ENCODE measurements around the gene KIF22.

The KIF22 gene

DNA sequence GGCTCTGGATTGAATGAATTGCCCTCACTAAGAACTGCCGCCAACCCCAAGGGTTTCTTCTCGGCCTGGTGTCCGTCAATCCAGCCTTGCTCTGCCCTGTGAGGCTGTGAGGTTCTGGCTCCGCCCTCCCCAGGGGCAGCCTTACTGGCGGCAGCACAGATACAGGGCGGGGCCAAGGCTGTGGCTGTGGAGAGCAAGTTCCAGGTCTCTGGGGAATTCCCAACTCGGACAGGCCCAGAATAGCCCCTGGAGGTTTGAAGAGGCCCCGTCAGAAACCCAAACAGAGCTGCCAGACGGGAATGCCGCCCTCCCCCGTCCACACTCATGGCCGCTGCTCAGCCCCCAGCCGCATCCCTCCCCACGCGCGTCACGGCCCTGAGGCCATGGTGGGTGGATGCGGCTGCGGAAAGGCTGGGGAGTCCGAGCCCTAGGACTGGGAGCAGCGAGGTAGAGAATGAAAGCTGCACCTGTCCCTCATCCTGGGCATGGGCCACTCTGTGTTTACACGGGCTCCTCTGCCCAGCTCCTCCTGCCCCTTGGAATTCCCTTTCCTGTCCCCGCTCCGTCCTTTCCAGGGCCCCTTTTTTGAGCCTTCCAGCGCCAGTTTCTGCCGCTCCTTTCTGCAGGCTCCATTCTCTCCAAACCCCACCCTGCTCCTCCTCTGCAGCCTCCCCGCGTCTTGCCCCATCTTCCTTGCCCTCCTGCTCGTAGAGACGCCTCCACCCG, 20.8 kb downstream of the KIF22 start:
- Histone ChIP-seq H3K36me3 (replicated peaks) (peaks cover 30% of the 10 kb centered on the region), H3K4me3 (peak overlapping the region; percentile 54), H3K27me3 (ENCODE audit: low read depth) (no peaks in the 10 kb centered on the region), H3K9me3 (no peaks in the 10 kb centered on the region), H3K4me1 (peaks cover 32% of the 10 kb centered on the region)
- in situ Hi-C loops (cut with MboI; ENCODE audit: low sequenced_read_pairs), result no loop called here
- DNase-seq (ENCODE audit: low spot score in 2 of 2), result peak; percentile 99

DNA sequence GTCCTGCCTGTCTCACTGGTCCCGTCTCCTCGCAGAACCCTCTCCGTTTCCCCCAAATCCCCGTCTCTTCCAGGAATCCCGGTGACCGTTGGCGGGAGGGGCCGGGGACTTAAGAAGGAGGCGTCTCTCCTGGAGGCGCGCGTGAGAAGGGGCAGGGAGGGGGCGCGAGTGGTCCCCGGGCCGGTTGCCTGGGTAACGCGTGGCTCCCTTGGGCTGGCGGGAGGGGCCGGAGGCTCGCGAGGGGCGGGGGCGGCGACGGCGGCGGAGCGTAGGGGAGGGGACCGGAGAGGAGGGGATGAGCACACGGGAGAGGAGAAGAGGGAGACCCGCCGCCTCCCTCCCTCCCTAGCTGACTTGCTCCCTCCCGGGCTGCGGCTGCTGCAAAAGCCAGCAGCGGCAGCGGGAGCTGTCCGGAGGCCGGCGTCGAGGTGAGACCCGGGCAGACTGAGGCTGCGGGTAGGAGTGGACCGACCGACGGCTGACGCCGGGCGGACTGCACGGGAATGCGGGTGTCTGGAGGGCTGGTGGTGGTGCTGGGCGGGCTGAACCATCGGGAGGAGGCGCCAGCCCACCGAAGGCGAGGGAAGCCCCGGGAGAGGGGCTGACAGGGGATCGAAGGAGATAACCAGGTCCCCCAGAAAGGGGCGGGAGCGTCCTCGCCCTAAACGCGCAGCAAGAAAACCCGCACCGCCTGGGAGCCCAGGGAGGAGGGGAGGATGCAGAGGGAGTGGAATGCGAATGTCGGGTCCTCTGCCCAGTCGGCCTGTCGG, 21.5 kb downstream of the KIF22 start, which contains the start of gene PRRT2:
TSS of gene PRRT2 (plus strand) at position 298 of the 770 bp plus-strand sequence. CDS start 862 bp downstream, outside the sequence.
- Histone ChIP-seq H3K9me3 (no peaks in the 10 kb centered on the region), H3K27me3 (ENCODE audit: low read depth) (no peaks in the 10 kb centered on the region), H3K36me3 (replicated peaks) (peaks cover 30% of the 10 kb centered on the region), H3K4me3 (peak within 1 kb of the TSS; percentile 54), H3K4me1 (peaks cover 32% of the 10 kb centered on the region)
- in situ Hi-C loops (cut with MboI; ENCODE audit: low sequenced_read_pairs), result no loop called here
- peak; percentile 75 to 92 for DNase-seq (ENCODE audit: low spot score in 2 of 2)

DNA sequence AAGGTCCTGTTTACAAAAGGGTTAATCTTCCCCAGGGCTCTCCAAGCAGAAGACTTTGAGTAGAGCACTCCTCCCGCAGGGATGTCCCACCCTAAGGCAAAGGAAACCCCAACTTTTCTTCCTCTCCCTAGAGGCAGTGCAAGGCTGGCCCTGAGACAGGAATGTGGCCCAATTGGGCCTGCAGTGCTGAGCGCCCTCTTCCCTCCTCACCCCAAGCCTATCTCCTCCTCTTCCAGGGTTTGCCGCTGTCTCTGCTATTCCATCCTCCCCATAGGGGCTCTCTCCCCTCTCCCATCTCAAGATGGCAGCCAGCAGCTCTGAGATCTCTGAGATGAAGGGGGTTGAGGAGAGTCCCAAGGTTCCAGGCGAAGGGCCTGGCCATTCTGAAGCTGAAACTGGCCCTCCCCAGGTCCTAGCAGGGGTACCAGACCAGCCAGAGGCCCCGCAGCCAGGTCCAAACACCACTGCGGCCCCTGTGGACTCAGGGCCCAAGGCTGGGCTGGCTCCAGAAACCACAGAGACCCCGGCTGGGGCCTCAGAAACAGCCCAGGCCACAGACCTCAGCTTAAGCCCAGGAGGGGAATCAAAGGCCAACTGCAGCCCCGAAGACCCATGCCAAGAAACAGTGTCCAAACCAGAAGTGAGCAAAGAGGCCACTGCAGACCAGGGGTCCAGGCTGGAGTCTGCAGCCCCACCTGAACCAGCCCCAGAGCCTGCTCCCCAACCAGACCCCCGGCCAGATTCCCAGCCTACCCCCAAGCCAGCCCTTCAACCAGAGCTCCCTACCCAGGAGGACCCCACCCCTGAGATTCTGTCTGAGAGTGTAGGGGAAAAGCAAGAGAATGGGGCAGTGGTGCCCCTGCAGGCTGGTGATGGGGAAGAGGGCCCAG, 22.4 kb downstream of the KIF22 start:
- DNase-seq (ENCODE audit: low spot score in 2 of 2), result no peak
- H3K4me3 ChIP-seq, result peak overlapping the region; percentile 54
- peaks cover 38% of the 10 kb centered on the region for H3K4me1 ChIP-seq
- in situ Hi-C loops (cut with MboI; ENCODE audit: low sequenced_read_pairs), result no loop called here
- no peaks in the 10 kb centered on the region for H3K9me3 ChIP-seq
- H3K36me3 ChIP-seq (replicated peaks), result peaks cover 26% of the 10 kb centered on the region
- no peaks in the 10 kb centered on the region for H3K27me3 ChIP-seq (ENCODE audit: low read depth)

DNA sequence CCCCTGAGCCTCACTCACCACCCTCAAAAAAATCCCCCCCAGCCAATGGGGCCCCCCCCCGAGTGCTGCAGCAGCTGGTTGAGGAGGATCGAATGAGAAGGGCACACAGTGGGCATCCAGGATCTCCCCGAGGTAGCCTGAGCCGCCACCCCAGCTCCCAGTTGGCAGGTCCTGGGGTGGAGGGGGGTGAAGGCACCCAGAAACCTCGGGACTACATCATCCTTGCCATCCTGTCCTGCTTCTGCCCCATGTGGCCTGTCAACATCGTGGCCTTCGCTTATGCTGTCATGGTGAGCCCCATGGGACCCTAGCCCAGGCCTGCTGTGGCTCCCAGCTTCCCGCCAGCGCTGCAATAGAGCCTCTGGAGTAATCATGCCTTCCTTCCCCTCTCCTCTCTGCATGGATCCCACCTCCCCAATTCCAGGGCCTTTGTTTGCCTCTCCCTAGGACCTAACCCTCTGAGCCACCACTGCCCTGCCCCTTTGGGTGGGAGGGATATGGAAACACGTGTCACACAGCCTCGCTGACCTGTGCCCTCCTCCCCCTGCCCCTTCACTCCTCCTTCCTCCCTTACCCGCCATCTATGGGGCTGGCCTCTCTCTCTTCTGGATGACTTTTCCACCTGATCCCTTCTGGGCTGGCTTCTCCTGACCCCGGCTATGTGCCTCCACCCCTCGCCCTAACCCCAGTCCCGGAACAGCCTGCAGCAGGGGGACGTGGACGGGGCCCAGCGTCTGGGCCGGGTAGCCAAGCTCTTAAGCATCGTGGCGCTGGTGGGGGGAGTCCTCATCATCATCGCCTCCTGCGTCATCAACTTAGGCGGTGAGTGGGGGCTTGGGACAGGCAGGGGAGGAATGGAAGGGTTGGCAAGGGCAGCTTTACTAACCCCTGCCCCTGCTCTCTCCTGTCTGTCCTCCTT, 23.4 kb downstream of the KIF22 start:
- H3K4me1 ChIP-seq, result peaks cover 40% of the 10 kb centered on the region
- H3K27me3 ChIP-seq (ENCODE audit: low read depth), result no peaks in the 10 kb centered on the region
- H3K4me3 ChIP-seq, result no peak overlapping the region
- H3K36me3 ChIP-seq (replicated peaks), result peaks cover 26% of the 10 kb centered on the region
- no peaks in the 10 kb centered on the region for H3K9me3 ChIP-seq
- in situ Hi-C loops (cut with MboI; ENCODE audit: low sequenced_read_pairs), result no loop called here
- DNase-seq (ENCODE audit: low spot score in 2 of 2), result no peak

DNA sequence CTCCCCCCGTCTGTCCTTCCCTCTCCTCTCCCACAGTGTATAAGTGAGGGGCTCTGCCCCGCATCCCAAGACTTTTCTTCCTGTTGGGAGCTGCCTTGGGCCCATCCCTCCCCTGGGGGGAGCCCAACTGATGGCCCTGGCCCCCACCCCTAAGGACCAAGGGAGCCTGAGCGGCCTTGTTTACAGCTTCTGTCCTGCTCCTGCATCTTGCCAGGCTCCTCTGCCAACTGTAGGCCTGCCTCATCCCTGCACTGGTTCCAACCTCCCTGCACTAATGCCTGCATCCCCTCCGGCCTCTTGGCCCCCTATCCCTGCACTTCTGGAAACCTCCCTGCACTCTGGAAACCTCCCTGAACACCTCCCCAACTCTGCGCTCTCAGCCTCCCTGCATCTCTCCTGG, 24.0 kb downstream of the KIF22 start:
- no peaks in the 10 kb centered on the region for H3K9me3 ChIP-seq
- peaks cover 27% of the 10 kb centered on the region for H3K36me3 ChIP-seq (replicated peaks)
- H3K4me1 ChIP-seq, result peaks cover 36% of the 10 kb centered on the region
- H3K4me3 ChIP-seq, result no peak overlapping the region
- no peaks in the 10 kb centered on the region for H3K27me3 ChIP-seq (ENCODE audit: low read depth)
- no peak for DNase-seq (ENCODE audit: low spot score in 2 of 2)
- in situ Hi-C loops (cut with MboI; ENCODE audit: low sequenced_read_pairs), result no loop called here

DNA sequence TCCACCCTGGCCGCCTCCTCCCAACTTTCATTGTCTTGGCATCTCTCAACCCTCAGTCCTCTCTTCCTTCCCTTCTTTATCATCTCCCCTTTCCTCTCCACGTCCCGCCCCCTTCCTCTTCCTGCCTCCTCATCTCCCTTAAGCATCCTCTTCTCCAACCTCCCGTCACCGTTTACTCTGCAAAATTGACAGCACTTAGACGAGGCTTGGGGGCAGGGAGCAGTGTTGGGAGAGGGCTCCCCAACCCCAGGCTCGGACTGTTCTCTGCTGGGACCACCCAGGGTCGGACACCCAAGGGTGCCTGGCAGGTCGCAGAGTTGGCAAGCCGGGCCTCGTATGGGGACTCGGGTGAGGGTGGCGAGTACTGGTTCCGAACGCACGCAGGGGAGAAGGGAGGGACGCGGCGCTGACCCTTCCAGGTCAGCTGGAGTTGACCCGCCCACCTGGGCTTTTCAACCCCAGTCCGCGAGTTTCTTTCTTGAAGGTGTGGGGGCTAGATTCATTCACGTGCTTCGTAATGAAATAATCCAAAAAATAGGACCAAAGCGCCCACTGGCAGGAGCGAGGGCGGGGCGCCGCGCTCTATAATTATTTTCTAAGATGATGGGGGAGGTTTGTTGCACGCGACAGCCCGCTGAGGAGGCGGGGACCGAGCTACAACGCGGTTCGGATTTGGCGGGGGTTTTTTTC, 24.6 kb downstream of the KIF22 start:
- peaks cover 36% of the 10 kb centered on the region for H3K4me1 ChIP-seq

DNA sequence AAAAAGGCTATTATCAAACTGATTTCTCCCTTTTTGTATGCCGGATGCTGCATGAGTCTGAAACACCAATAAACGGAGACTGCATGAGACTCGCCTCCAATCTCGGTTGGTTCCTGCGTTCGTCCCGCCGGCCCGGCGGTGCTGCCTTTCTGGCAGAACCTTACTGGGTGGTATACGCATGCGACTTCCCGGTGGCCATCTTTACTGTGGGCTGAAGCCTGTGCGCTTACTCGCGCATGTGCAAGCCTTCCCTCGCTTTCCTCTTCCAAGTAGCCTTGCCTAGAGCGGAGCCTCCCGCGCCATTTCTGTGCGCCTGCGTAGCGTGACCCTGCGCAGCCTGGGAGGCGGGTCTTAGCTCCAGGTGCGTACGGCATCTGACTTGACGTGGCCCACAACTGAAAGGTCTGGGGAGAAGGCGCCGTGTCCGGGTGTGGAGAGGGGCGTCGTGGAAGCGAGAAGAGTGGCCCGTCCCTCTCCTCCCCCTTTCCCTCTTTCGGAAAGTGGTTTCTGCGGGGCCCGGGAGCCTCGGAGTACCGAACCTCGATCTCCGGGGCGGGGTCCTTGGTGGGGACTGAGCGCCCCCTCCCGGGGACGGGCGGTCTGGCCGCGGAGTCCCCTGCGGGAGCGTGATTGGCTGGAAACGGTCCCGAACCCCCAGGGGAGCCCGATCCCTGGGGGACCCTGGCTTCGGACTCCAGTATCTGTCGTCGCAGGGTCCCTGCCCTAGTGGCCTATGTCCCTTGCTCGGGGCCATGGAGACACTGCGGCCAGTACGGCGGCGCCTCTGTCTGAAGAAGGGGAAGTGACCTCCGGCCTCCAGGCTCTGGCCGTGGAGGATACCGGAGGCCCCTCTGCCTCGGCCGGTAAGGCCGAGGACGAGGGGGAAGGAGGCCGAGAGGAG, 25.5 kb downstream of the KIF22 start, which contains the start of gene PAGR1:
TSS of gene PAGR1 (plus strand) at position 360 of the 901 bp plus-strand sequence. CDS start at position 734, 374 bp downstream.
- H3K4me1 ChIP-seq, result peaks cover 30% of the 10 kb centered on the region
- H3K4me3 ChIP-seq, result peak within 1 kb of the TSS; percentile 69
- in situ Hi-C loops (cut with MboI; ENCODE audit: low sequenced_read_pairs), result no loop called here
- H3K9me3 ChIP-seq, result no peaks in the 10 kb centered on the region
- no peaks in the 10 kb centered on the region for H3K27me3 ChIP-seq (ENCODE audit: low read depth)
- peak; percentile 98 for DNase-seq (ENCODE audit: low spot score in 2 of 2)
- H3K36me3 ChIP-seq (replicated peaks), result peaks cover 35% of the 10 kb centered on the region

More for the DNA sequence above, 24.6 kb downstream of the KIF22 start:
- Histone ChIP-seq H3K9me3 (no peaks in the 10 kb centered on the region), H3K4me3 (peak overlapping the region; percentile 69), H3K27me3 (ENCODE audit: low read depth) (no peaks in the 10 kb centered on the region), H3K36me3 (replicated peaks) (peaks cover 29% of the 10 kb centered on the region)
- in situ Hi-C loops (cut with MboI; ENCODE audit: low sequenced_read_pairs), result no loop called here
- DNase-seq (ENCODE audit: low spot score in 2 of 2), result peak; percentile 19 to 69

DNA sequence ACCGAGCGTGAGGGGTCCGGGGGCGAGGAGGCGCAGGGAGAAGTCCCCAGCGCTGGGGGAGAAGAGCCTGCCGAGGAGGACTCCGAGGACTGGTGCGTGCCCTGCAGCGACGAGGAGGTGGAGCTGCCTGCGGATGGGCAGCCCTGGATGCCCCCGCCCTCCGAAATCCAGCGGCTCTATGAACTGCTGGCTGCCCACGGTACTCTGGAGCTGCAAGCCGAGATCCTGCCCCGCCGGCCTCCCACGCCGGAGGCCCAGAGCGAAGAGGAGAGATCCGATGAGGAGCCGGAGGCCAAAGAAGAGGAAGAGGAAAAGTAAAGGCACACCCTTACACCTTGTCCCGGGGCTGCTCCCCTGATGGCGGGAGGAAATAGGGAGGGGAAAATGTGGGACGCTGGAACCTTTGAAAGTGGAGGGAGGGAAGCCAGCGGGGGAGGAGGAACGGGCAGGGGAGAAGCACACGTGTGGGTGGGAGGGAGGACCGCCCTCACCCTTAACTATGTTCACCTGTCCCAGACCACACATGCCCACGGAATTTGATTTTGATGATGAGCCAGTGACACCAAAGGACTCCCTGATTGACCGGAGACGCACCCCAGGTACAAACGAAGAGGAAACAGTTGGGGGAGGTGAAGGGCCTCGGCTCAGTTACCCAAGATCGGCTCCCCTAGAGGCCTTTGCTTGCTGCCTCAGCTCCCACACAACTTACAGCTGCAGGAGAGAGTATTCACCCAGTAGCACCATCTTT, 26.3 kb downstream of the KIF22 start:
- DNase-seq (ENCODE audit: low spot score in 2 of 2), result peak; percentile 57 to 78
- peaks cover 36% of the 10 kb centered on the region for H3K36me3 ChIP-seq (replicated peaks)
- H3K27me3 ChIP-seq (ENCODE audit: low read depth), result no peaks in the 10 kb centered on the region
- H3K4me3 ChIP-seq, result peak overlapping the region; percentile 69
- H3K4me1 ChIP-seq, result peaks cover 27% of the 10 kb centered on the region
- in situ Hi-C loops (cut with MboI; ENCODE audit: low sequenced_read_pairs), result no loop called here
- H3K9me3 ChIP-seq, result no peaks in the 10 kb centered on the region

DNA sequence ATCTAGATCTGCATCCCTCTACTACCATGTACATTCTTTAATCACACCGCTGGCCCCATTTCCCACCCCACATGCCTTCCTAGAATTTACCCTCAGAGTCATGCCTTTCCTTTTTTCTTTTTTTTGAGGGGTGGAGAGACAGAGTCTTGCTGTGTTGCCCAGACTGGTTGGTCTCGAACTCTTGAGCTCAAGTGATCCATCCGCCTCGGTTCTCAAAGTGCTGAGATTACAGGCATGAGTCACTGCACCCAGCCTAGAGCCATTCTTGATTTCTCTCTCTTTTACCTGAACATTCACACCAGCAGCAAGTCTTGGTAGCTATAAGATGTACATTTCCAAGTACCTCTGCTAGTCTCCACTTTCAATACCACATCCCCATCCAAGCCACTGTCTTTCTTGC, 27.5 kb downstream of the KIF22 start:
- H3K4me3 ChIP-seq, result no peak overlapping the region
- no peaks in the 10 kb centered on the region for H3K9me3 ChIP-seq
- in situ Hi-C loops (cut with MboI; ENCODE audit: low sequenced_read_pairs), result no loop called here
- peaks cover 22% of the 10 kb centered on the region for H3K4me1 ChIP-seq
- no peaks in the 10 kb centered on the region for H3K27me3 ChIP-seq (ENCODE audit: low read depth)
- no peak for DNase-seq (ENCODE audit: low spot score in 2 of 2)
- H3K36me3 ChIP-seq (replicated peaks), result peaks cover 36% of the 10 kb centered on the region

DNA sequence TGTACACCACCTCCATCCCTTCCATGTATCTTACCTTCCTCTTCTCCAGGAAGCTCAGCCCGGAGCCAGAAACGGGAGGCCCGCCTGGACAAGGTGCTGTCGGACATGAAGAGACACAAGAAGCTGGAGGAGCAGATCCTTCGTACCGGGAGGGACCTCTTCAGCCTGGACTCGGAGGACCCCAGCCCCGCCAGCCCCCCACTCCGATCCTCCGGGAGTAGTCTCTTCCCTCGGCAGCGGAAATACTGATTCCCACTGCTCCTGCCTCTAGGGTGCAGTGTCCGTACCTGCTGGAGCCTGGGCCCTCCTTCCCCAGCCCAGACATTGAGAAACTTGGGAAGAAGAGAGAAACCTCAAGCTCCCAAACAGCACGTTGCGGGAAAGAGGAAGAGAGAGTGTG, 29.0 kb downstream of the KIF22 start:
- H3K36me3 ChIP-seq (replicated peaks), result peaks cover 36% of the 10 kb centered on the region
- no peaks in the 10 kb centered on the region for H3K9me3 ChIP-seq
- no peak for DNase-seq (ENCODE audit: low spot score in 2 of 2)
- no peaks in the 10 kb centered on the region for H3K27me3 ChIP-seq (ENCODE audit: low read depth)
- peaks cover 21% of the 10 kb centered on the region for H3K4me1 ChIP-seq
- H3K4me3 ChIP-seq, result no peak overlapping the region
- in situ Hi-C loops (cut with MboI; ENCODE audit: low sequenced_read_pairs), result no loop called here

DNA sequence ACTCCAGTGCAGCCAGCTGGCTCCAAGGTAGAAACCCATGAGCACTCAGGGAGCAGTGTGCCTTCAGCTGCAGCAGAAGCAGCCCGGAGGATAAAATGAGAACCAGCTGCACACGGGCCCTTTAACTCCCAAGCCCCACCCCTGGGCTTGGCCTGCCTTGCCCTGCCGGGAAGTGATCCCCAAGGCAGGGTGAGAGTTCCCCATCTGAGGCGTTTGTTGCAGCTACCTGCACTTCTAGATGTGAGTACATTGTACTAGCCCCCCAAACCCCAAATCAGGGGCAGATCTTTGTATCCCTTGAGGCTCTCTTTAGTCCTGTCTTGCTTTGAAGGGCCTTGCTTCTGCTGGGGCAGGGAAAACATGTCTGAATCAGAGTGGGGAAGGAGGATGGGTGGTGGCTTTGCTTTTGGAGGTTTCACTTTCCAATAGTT, 29.7 kb downstream of the KIF22 start, which contains the start of gene MVP:
TSS of gene MVP (plus strand) at position 192 of the 431 bp plus-strand sequence. CDS start 10,088 bp downstream, outside the sequence.
- in situ Hi-C loops (cut with MboI; ENCODE audit: low sequenced_read_pairs), result no loop called here
- peaks cover 36% of the 10 kb centered on the region for H3K36me3 ChIP-seq (replicated peaks)
- peak within 1 kb of the TSS; percentile 20 for H3K4me3 ChIP-seq
- DNase-seq (ENCODE audit: low spot score in 2 of 2), result peak in 1 of 2 experiments; percentile 53
- no peaks in the 10 kb centered on the region for H3K27me3 ChIP-seq (ENCODE audit: low read depth)
- H3K9me3 ChIP-seq, result no peaks in the 10 kb centered on the region
- peaks cover 16% of the 10 kb centered on the region for H3K4me1 ChIP-seq

Measured in HAP-1 (cell line).